Psoas muscle (tissue), 8 donors: Measurements from ENCODE around the gene MTFR1L. TPM values are rescaled to one million over a fixed set of nuclear protein-coding genes. Genes with fewer than 3 reads are reported as not detected.

ENCODE experiments used
- ATAC-seq, 4 donors: fragments of 200-7000 bp; cut with Tn5 transposase; one replicate each; pipeline ENCODE4 v1.9.1; 2020; ENCODE audit warnings: moderate library complexity in 3 of 4, mild to moderate bottlenecking in 2 of 4
- DNase-seq, 2 donors: peaks; one replicate each; pipeline ENCODE4 v3.0.0-alpha.2; 2020
- H3K27ac ChIP-seq: fragments of 200-600 bp; one replicate; pipeline ENCODE4 v1.8.0; 2022
- H3K27me3 ChIP-seq, 3 donors: fragments of 200-600 bp in 1 of 3; one replicate each; pipeline versions ENCODE4 v1.6.1 to v1.8.0; 2013 to 2022; ENCODE audit warnings: low read length in 2 of 3, mild to moderate bottlenecking in 2 of 3, moderate library complexity in 1 of 3; ENCODE audit not compliant: insufficient read depth in 3 of 3
- H3K36me3 ChIP-seq, 2 donors: fragments of 200-600 bp in 1 of 2; one replicate each; pipeline versions ENCODE4 v1.6.1 to v1.8.0; 2013 to 2022; ENCODE audit warnings: low read depth in 1 of 2, mild to moderate bottlenecking in 1 of 2, moderate library complexity in 1 of 2; ENCODE audit not compliant: insufficient read depth in 1 of 2
- H3K4me1 ChIP-seq: fragments of 200-600 bp; one replicate; pipeline ENCODE4 v1.8.0; 2022
- H3K4me3 ChIP-seq: fragments of 200-600 bp; one replicate; pipeline ENCODE4 v1.8.0; 2022; ENCODE audit warnings: mild to moderate bottlenecking
- H3K9me3 ChIP-seq: fragments of 200-600 bp; one replicate; pipeline ENCODE4 v1.8.0; 2022
- CTCF ChIP-seq: fragments of 200-600 bp; IDR thresholded peaks from one replicate; pipeline ENCODE4 v1.8.0; 2022; ENCODE audit warnings: antibody characterized with exemption
- WGBS, 3 donors: extraction: QIAGEN DNeasy Blood & Tissue Kit; methylation state at CpG; one replicate each; pipeline versions ENCODE4 v1.1.6 to v1.1.7; 2013; 5-methylcytosine and 5-hydroxymethylcytosine counted together
- intact Hi-C, 2 donors: fragments of 100-400 bp; cut with DNase I; formaldehyde crosslinking; loops; one replicate each; pipeline versions ENCODE4 v1.11.0 to v1.14.2; 2022
- polyA plus RNA-seq, 3 donors: library from polyadenylated mRNA; stranded (reverse); fragments of 200-250 nt; gene quantifications; one replicate each; pipeline ENCODE4 v1.2.3, GENCODE V29; 2013
- total RNA-seq, 4 donors: library from RNA; stranded (reverse); fragmentation: NEBNext Ultra II Directional in 2 of 4; extraction: Animal tissue kit (Norgen Biotek cat#: 25700) in 2 of 4; gene quantifications; one replicate each; pipeline versions ENCODE4 v1.2.1 to v1.2.4, GENCODE V29; 2021 to 2023
- donor health status: healthy with polysubstance abuse.
- donor health status: DM: no; HTN: no; CAD: no; lungs with moderate emphysema.
- donor health status: Bipolar disorder and iron deficiency.
- donor health status: healthy.
- donor health status: DM: yes; HTN: yes; CAD: no.
- donor health status: DM: no; HTN: no; CAD: no.
- donor health status: DM: no; HTN: no; CAD: no.
- donor health status: DM: yes; HTN: yes; CAD: no.

The MTFR1L gene
- total and polyA plus RNA-seq, 7 donors: 85.2 to 135 (median 99.2) TPM

GRCh38 chr1:25779388-25779787 lies 40.4 kb upstream of the MTFR1L start:
- Histone ChIP-seq H3K9me3 (no peaks in the 10 kb centered on the region), H3K36me3 (peaks cover 0 to 7% of the 10 kb centered on the region in 2 donors), H3K27me3 (no peaks in the 10 kb centered on the region), H3K4me3 (no peak overlapping the region), H3K4me1 (peaks cover 7% of the 10 kb centered on the region), H3K27ac (no peak overlapping the region)
- no peak for TF ChIP-seq CTCF
- intact Hi-C loops: no loop called here
- no peak for ATAC-seq
- WGBS, 3 donors: 89 to 96% (median 93%) methylated on average over 8 of the region's 8 CpGs
- DNase-seq: no peak

- intact Hi-C loops: no loop called here
- no peak for ATAC-seq
- H3K4me3 ChIP-seq: no peak overlapping the region
- no peaks in the 10 kb centered on the region for H3K9me3 ChIP-seq
- 95 to 96% (median 95%) methylated on average over 4 of the region's 4 CpGs for WGBS, 3 donors
- peaks cover 0 to 7% of the 10 kb centered on the region in 2 donors for H3K36me3 ChIP-seq
- H3K27ac ChIP-seq: no peak overlapping the region
- no peaks in the 10 kb centered on the region for H3K27me3 ChIP-seq
- peaks cover 12% of the 10 kb centered on the region for H3K4me1 ChIP-seq
- TF ChIP-seq CTCF: no peak
- DNase-seq: no peak
These were observed 39.9 kb upstream of the MTFR1L start for GRCh38 chr1:25779894-25780293.

GRCh38 chr1:25780318-25781129 lies 39.2 kb upstream of the MTFR1L start:
- Histone ChIP-seq H3K27ac (no peak overlapping the region), H3K27me3 (no peaks in the 10 kb centered on the region), H3K9me3 (no peaks in the 10 kb centered on the region), H3K4me3 (no peak overlapping the region), H3K36me3 (peaks cover 0 to 7% of the 10 kb centered on the region in 2 donors), H3K4me1 (peaks cover 19% of the 10 kb centered on the region)
- WGBS, 3 donors: 78 to 85% (median 81%) methylated on average over 14 of the region's 14 CpGs
- intact Hi-C loops: no loop called here
- ATAC-seq (no peak), DNase-seq (no peak)
- no peak for TF ChIP-seq CTCF

GRCh38 chr1:25781130-25781433 lies 38.7 kb upstream of the MTFR1L start:
- Histone ChIP-seq H3K9me3 (no peaks in the 10 kb centered on the region), H3K27ac (no peak overlapping the region), H3K4me1 (peaks cover 24% of the 10 kb centered on the region), H3K27me3 (no peaks in the 10 kb centered on the region), H3K36me3 (peaks cover 0 to 7% of the 10 kb centered on the region in 2 donors), H3K4me3 (no peak overlapping the region)
- intact Hi-C loops: no loop called here
- TF ChIP-seq CTCF: no peak
- WGBS, 3 donors: 84 to 94% (median 89%) methylated on average over 3 of the region's 3 CpGs
- no peak for ATAC-seq
- no peak for DNase-seq
